ENCODE results near the gene GRAMD2B. TPM values are rescaled to one million over a fixed set of nuclear protein-coding genes. Genes with fewer than 3 reads are reported as not detected.
"Not testable (repeated sequence)": the region's sequence is repeated elsewhere in the genome, so short reads cannot be mapped to it uniquely, and the experiment has no call there.

Gene GRAMD2B
- total RNA-seq, 2 donors from 2014 or later: 20.8 to 32.7 TPM

DNA sequence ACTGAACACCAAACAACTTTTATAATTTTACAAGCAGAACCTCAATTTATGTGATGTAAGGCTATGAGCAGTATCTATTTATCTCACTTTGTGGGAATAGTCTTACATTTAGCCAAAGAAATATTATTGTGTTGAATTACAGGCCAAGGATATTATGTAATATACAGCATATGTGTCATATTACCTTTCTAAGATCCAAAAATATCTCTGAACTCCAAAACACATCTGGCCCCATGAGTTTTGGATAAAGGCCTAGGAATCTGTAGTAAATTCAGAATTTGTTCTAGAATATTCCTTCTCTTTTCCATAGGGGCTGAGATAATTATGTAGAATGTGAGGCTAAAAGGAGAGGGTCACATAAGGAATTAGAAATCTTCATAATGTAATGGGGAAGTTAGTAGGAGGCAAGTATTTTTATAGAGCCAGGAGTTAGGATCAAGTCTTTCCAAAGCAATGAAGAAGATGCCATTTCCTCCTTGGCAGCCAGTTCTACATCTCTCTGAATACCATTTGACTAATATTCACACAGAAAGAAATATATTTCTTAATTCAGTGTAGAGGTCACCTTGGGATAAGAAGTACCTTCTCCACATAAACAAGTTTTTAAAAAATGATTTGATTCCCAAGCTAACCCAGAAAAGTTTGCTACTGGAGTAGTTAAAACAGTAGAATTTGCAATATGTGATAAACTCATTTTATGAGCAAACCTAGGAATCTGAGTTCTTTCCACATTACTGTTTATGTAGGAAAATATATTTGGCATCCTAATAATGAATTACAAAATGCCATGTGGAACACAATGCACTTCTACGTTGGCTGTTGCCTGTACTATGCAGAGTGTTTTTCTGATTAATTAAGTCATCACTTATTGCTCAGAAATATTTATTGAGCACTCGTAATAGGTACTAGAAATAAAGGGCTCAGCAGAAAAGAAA is 20.3 kb upstream of the GRAMD2B start:
- ATAC-seq (no peak), DNase-seq (no peak)
- intact Hi-C loops (cut with DNase I): no loop called here

DNA sequence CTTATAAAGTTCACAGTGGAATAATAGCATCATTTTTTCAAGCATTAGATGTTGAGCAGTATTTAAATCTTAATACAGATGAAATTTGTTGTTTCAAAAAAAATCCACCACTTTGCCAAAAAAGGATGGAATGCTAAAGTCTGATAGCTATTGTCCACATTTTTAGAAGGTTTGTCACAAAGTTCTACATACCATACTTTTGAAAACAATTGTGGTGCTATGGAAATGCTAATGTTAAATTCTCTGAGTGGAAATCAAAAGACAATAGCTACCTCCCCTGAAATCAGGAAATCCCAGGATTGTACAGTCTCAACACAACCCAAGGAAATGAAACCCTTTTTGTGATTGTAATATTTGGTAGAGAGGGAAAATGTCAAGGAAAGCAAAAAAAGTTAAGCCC is 19.3 kb upstream of the GRAMD2B start:
- intact Hi-C loops (cut with DNase I): no loop called here
- ATAC-seq (no peak), DNase-seq (no peak)

DNA sequence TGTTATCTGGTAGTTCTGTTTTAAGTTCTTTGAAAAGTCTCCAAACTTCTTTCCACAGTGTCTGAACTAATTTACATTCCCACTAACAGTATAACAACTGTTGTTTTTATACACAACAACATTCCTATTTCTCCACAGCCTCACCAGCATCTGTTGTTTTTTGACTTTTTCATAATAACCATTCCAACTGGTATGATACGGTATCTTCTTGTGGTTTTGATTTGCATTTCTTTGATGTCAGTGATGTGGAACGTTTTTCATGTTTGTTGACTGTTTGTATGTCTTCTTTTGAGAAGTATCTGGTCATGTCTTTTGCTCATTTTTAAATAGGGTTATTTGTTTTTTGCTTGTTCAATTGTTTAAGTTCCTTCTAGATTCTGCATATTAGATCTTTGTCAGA is 12.6 kb upstream of the GRAMD2B start:
- ATAC-seq: no peak
- no peak for DNase-seq
- intact Hi-C loops (cut with DNase I): no loop called here

DNA sequence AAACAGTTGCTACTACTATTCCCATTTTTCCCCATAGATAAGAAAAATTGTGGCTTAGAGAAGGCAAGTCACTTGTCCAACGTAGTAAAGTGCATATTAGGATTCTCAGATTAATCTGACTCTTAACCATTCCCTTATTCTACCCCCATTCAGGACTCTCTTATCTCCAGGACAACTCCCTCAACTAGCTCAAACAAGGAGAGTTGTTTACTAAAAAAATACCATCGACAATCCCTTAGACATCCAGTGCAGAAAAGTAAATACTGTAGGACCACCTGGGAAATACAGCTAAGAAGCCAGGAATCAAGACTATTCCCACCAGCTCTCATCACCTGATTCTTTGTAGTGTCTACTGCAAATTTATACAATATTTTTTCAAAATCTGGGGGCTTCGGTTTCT is 9.4 kb upstream of the GRAMD2B start:
- DNase-seq (no peak), ATAC-seq (no peak)
- intact Hi-C loops (cut with DNase I): no loop called here

DNA sequence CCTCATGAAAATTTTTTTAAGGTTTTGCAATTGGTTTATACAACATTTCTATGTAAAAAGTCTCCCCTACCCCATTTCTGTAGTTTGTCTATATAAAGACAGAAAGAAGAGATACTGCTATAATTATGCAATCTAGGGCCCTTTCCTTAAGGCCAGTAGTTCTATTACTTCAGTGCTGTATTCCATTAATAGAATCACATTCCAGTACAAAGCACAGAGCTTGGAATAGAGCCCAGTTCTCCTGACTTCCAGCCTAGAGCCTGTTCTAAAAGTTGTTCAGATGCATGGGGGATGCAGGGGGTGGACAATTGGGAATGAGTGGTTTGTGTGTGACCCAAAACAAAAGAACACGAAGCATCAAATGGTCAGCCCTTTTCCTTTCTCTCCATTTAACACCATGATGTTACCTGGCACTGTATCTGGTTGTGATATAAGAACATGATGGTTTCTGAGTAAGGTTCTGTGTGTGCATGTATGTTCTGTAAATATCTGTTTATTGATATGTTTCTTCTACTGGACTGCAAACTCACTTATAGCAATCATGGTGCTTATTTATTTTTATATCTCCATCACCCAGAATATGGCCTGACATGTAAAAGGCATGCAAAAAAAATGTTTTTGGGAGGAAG is 8.2 kb upstream of the GRAMD2B start:
- DNase-seq: peak; percentile 29
- intact Hi-C loops (cut with DNase I): no loop called here
- peak; percentile 93 to 96 for ATAC-seq

DNA sequence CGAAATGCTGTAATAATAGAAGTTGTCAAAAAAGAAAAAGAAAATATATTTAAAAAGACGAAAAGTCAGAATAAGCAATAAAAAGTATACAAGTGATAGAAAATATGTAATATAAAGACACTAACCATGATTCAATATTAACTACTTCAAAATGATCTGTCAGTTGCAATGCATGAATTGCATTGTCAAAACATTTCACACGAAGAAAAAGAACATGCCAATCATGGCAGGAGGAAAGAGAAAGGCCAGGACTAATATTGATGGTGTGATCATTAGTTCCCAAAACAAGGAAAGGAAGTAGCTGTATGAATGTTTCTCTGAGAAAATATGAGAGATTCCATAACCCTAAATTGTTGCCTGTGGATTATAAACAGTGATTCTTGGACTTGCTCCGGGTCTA is 7.4 kb upstream of the GRAMD2B start:
- intact Hi-C loops (cut with DNase I): no loop called here
- DNase-seq (no peak), ATAC-seq (no peak)

DNA sequence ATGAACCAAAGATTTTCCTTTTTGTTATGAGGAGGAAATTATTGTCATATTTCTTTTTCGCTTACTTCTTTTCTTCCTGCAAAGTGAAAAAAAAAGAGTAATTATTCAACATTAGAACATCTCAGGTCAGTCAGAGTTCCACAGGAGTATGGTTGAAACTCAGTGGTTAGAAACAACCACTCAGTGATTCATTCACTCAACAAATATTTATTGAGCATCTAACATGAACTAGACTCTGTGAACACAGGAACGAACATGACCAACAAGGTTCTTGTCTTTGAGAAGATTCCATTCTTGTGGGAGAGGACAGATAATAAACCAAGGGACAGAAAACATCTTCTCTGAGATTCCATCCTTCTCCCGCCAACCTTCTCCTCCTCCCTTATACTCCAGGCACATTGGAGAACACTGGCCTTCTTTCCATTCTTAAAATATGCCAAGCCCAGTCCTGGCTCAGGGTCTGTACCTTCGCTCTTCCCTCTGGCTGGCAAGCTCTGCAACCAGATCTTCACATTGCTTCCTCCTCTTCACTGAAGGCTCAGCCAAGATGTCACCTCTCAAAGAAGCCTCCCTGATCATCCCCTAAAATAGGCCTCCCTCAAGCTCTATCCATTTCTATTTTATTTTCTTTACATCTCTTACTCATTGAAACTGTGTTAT is 6.8 kb upstream of the GRAMD2B start:
- ATAC-seq (no peak), DNase-seq (no peak)
- intact Hi-C loops (cut with DNase I): no loop called here

DNA sequence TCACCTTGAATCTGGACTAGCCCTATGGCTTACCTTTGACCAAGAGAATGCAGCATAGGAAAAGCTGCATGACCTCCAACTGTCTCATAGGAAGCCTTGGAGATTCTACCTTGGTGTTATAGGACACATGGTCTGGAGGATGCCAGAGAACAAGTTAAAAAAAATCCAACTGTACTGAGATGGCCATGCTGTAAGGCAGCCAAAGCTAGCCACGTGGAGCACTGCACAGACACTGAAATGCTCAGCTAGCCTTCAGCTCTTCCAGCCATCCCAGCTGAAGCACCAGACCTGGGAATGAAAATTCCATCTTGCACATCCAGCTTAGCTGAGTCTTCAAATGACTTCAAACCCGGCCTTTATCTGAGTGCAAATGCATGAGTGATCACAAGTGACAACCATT is 6.0 kb upstream of the GRAMD2B start:
- no peak for DNase-seq
- ATAC-seq: no peak
- intact Hi-C loops (cut with DNase I): no loop called here

DNA sequence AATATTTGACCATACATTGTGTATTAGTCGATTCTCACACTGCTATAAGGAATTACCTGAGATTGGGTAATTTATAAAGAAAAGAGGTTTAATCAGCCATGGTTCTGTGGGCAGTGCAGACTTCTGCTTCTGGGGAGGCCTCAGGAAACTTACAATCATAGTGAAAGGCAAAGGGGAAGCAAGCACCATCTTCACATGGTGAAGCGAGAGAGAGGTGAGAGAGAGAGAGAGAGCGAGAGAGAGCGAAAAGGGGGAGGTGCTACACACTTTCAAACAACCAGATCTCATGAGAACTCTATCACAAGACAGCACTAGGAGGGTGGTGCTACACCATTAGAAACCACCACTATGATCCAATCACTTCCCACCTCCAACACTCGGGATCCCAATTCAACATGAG is 4.1 kb upstream of the GRAMD2B start:
- DNase-seq (no peak), ATAC-seq (no peak)
- intact Hi-C loops (cut with DNase I): no loop called here

DNA sequence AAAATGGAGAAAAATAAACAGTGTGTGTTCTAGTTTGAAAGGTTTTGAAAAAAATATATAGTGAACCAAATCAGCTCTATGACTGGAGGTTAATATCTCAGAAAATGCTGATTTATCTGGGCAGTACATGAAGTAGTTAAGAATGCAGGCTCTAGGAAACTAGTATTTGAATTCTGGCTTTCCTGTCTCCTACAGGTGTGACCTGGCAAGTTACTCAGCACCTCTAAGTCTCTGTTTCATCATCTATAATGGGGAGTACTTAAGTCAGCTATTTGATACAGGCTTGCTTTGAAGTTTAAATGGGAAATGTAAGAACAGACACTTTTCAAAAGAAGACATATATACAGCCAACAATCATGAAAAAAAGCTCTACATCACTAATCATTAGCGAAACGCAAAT is 5.2 kb downstream of the GRAMD2B start:
- DNase-seq: no peak
- intact Hi-C loops (cut with DNase I): no loop called here
- no peak for ATAC-seq

DNA sequence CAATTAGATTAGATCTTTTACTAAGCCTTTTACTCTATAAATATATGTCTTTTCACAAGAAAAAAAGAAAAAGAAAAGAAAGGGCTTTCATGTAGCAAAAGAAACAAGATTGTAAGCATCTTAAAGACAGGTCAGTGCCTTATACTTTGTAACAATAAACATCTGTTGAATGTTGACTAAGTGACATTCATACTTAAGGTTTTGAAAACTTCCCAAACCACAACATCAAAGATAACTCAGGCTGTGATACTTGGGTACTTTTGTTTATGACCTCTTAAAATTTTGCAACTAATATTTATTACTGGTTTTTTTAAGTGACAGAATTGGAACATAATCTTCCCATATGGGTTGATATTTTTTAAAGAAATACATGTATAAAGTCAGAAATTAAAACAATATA is 7.4 kb downstream of the GRAMD2B start:
- intact Hi-C loops (cut with DNase I): no loop called here
- ATAC-seq (no peak), DNase-seq (no peak)

DNA sequence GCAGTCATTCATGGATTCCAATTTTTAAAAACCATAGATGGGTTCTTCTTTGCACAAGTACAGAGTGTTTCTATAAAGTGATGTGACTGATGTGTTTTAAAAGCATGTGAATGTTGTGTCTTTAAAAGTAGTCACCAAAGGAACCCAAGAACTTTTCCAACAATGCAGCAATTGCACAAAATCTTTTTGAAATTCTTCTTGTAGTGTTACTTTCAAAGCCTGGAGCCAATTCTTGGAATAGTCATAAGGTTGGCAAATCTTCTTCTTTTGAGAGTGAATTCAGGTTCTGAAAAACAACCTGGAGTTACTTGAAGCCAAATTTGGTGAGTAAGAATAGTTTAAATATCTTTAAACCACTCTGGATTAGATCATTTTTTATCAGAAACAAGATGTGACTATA is 10.5 kb downstream of the GRAMD2B start:
- intact Hi-C loops (cut with DNase I): no loop called here
- DNase-seq: no peak
- peak in 1 of 2 donors; percentile 57 for ATAC-seq

DNA sequence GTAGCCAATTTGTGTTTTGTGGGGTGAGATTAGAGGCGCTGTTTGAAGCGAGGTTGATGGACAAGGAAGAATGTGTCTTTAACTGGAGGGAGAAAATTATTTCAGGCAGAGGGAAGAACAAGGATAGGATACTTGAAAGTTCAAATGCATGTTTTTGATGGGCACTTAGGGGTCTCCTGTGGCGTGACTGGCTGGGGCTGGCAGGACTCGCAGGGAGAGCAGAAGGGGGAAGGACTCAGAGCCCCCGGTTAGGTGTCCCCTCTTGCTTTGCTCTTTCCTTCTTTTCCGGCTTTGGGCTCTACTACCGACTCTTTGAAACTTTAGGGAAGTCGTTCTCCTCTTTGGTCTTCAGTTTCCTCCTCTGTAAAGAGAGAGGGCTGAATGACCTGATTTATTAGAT is 12.1 kb downstream of the GRAMD2B start:
- intact Hi-C loops (cut with DNase I): no loop called here
- ATAC-seq (no peak), DNase-seq (no peak)

DNA sequence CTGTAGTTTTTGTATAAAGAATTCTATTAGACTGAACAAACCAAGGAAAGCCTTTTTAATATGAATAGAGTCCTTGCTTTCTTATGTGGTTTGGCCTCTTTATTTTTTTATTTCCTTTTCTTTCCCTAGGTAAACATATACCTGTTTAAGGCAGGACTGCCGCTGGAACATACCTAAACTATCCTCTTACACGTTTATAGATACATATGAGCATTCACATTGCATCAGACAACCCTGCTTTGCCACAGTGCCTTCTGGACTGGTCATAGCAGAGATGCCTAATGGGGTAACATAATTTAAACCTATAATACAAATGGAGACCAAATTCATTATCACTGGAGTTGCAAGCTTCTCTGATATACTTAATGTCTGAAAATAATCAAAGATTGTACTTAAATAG is 12.5 kb downstream of the GRAMD2B start:
- no peak for ATAC-seq
- intact Hi-C loops (cut with DNase I): no loop called here

DNA sequence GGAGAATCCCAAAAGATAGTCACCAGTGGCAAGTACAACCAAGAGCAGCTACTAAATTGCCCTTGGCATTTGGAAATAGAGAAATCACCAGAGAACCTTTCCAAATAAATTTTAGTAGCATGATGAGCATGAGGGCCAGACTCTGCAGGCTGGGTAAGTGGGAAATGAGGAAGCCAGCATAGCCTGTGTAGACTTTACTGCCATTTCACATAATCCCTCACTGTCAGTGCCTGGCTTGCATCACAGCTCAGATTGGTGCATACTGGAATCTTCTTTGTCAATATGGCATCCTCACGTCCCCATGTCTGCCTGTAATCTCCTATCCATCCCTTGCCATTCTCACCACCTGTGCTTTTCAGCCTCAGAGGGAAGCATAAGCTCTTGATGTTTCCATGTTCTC is 14.5 kb downstream of the GRAMD2B start:
- DNase-seq (no peak), ATAC-seq (no peak)
- intact Hi-C loops (cut with DNase I): no loop called here

More for the DNA sequence above, 12.5 kb downstream of the GRAMD2B start:
- no peak for DNase-seq

DNA sequence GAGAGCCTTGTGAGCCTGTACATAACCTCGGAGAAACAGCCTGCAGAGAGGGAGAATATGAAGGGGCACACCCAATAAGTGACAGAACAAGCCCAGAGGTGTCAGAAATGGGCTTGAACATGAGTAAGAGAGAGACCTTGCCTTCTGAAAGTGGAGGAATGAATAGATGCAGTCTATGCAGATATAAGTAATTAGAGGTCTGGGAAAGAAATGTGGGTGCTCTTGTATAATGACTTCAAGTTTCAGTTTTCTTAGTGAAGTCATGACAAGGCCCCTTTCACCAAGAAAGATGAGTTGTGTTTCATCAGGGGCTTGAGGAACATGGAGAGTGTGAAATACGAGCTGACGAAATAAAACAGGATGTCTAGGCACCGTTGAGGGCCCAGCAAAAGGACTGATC is 15.1 kb downstream of the GRAMD2B start:
- DNase-seq (no peak), ATAC-seq (no peak)
- intact Hi-C loops (cut with DNase I): no loop called here

DNA sequence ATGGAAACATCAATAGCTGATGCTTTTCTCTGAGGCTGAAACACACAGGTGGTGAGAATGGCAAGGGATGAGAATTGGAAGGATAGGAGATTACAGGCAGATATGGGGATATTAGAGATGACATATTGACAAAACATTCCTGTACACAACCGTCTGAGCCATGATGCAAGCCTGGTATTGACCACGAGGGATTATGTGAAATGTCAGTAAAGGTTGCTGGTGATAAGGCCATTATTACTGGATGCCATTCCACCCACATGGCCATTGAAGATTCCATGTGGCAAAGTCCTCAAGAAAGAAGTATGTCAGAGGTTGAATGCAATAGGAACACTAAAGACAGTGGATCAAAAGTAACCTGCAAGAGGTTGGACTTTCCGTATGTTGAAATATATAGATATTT is 15.7 kb downstream of the GRAMD2B start:
- intact Hi-C loops (cut with DNase I): no loop called here

DNA sequence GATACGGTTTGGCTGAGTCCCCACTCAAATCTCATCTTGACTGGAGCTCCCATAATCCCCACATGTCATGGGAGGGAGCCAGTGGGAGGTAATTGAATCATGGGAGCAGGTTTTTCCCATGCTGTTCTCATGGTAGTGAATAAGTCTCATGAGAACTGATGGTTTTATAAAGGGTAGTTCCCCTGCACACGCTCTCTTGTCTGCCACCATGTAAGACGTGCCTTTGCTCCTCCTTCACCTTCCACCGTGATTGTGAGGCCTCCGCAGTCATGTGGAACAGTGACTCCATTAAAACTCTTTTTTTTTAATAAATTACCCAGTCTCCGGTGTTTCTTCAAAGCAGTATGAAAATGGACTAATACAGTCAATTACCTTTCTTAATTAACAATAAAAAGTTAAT is 16.5 kb downstream of the GRAMD2B start:
- ATAC-seq; intact Hi-C loops (cut with DNase I): not testable (repeated sequence)

More for the DNA sequence above, 15.7 kb downstream of the GRAMD2B start:
- ATAC-seq (no peak), DNase-seq (no peak)

DNA sequence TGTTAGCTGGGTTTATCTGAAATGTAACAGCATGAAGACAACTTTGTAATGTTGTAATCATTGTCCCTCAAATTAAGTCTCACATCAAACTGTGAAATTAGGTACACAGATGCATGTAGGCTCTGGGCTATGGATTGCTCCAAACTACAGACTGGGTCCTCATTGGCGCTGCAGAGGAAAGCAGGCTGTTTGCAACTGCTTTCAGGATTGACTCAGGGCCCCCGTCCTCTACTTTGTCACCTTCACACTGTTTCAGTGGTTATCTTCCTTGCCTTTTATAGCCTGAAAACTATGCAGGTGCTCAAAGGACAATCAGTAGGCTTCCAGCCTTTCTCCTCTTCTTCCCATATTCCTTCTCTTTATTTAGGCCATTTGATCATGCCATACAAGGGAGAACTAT is 18.0 kb downstream of the GRAMD2B start:
- DNase-seq: no peak
- intact Hi-C loops (cut with DNase I): no loop called here
- no peak for ATAC-seq

More for the DNA sequence above, 16.5 kb downstream of the GRAMD2B start:
- DNase-seq: not testable (repeated sequence)

DNA sequence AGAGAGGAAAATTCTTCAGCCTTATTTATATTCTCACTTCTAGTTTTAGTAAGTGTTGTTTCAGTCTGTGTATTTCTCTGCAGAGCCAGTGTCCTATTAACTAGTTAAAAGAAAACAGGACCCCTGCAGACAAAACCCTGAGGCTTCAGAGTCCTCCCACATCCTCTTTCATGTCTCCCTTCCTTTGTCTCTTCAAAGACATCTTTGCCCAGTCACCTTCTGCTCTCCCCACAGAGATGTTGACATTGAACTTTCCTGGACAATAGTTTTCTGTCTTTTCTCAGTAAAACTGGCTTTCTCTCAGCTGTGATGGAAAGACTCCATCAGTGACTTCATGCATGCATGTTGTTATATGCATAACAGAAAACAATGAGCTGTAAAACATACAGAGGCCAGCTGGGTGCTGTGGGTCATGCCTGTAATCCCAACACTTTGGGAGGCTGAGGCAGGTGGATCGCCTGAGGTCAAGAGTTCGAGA is 20.2 kb downstream of the GRAMD2B start:
- no peak for ATAC-seq
- DNase-seq: no peak
- intact Hi-C loops (cut with DNase I): no loop called here

All from left cardiac atrium (tissue), 4 donors.